Renal pelvis (tissue), 12 donors: ENCODE measurements around the gene HAUS7. TPM values are rescaled to one million over a fixed set of nuclear protein-coding genes. Genes with fewer than 3 reads are reported as not detected.
A peak's percentile ranks its signal among the peaks of the same experiment; 100 is the strongest.

Source experiments
- DNase-seq: peaks from one replicate; pipeline ENCODE4 v3.0.0-alpha.2; 2013
- long read RNA-seq, 16 experiments: transcript quantifications; one replicate each; lab custom pipeline, GENCODE V29; 2026
- polyA plus RNA-seq, 3 donors: library from polyadenylated mRNA; unstranded; fragments of 120-200 nt; gene quantifications; one replicate each; pipeline ENCODE4 v1.2.1, GENCODE V29; 2013; ENCODE audit not compliant: insufficient read length in 3 of 3

The HAUS7 gene
- polyA plus RNA-seq = 10 to 100 TPM; 28.2 to 35.2 (median 32.1) TPM
- long read RNA-seq, donor 1, transcript HAUS7-202 (10 exons, 1,363 nt) = major isoform, 10 of 69 reads
- long read RNA-seq, donor 1, partial matches to known transcripts = 59 of 69 reads
- long read RNA-seq, donor 1, other reads (novel, unspliced or antisense) = 0 of 69 reads
- long read RNA-seq, donor 2, transcript HAUS7-202 (10 exons, 1,363 nt) = major isoform, 19 of 160 reads
- long read RNA-seq, donor 2, partial matches to known transcripts = 140 of 160 reads
- long read RNA-seq, donor 2, other reads (novel, unspliced or antisense) = 0 of 160 reads
- long read RNA-seq, donor 3, transcript HAUS7-202 (10 exons, 1,363 nt) = major isoform, 7 of 7 reads
- long read RNA-seq, donor 3, partial matches to known transcripts = 0 of 7 reads
- long read RNA-seq, donor 3, other reads (novel, unspliced or antisense) = 0 of 7 reads
- long read RNA-seq, donor 4, transcript HAUS7-202 (10 exons, 1,363 nt) = major isoform, 9 of 29 reads
- long read RNA-seq, donor 4, partial matches to known transcripts = 20 of 29 reads
- long read RNA-seq, donor 4, other reads (novel, unspliced or antisense) = 0 of 29 reads
- long read RNA-seq, donor 5, partial matches to known transcripts = 0 of 3 reads
- long read RNA-seq, donor 5, other reads (novel, unspliced or antisense) = 0 of 3 reads
- long read RNA-seq, donor 6, partial matches to known transcripts = 118 of 166 reads
- long read RNA-seq, donor 6, other reads (novel, unspliced or antisense) = 44 of 166 reads
- long read RNA-seq, donor 7, transcript HAUS7-202 (10 exons, 1,363 nt) = major isoform, 8 of 329 reads
- long read RNA-seq, donor 7, partial matches to known transcripts = 262 of 329 reads
- long read RNA-seq, donor 7, other reads (novel, unspliced or antisense) = 58 of 329 reads
- long read RNA-seq, donor 8, partial matches to known transcripts = 0 of 3 reads
- long read RNA-seq, donor 8, other reads (novel, unspliced or antisense) = 0 of 3 reads
- long read RNA-seq, donor 9, transcript HAUS7-202 (10 exons, 1,363 nt) = major isoform, 10 of 227 reads
- long read RNA-seq, donor 9, partial matches to known transcripts = 144 of 227 reads
- long read RNA-seq, donor 9, other reads (novel, unspliced or antisense) = 72 of 227 reads
- long read RNA-seq, donor 10, transcript HAUS7-202 (10 exons, 1,363 nt) = major isoform, 5 of 302 reads
- long read RNA-seq, donor 10, partial matches to known transcripts = 258 of 302 reads
- long read RNA-seq, donor 10, other reads (novel, unspliced or antisense) = 38 of 302 reads
- long read RNA-seq, donor 11, partial matches to known transcripts = 83 of 143 reads
- long read RNA-seq, donor 11, other reads (novel, unspliced or antisense) = 56 of 143 reads
- long read RNA-seq, donor 12, transcript HAUS7-202 (10 exons, 1,363 nt) = major isoform, 8 of 253 reads
- long read RNA-seq, donor 12, partial matches to known transcripts = 245 of 253 reads
- long read RNA-seq, donor 12, other reads (novel, unspliced or antisense) = 0 of 253 reads
- long read RNA-seq, donor 13, partial matches to known transcripts = 30 of 50 reads
- long read RNA-seq, donor 13, other reads (novel, unspliced or antisense) = 20 of 50 reads
- long read RNA-seq, donor 14, transcript HAUS7-202 (10 exons, 1,363 nt) = major isoform, 10 of 340 reads
- long read RNA-seq, donor 14, partial matches to known transcripts = 224 of 340 reads
- long read RNA-seq, donor 14, other reads (novel, unspliced or antisense) = 104 of 340 reads
- long read RNA-seq, donor 15, transcript HAUS7-202 (10 exons, 1,363 nt) = major isoform, 16 of 204 reads
- long read RNA-seq, donor 15, partial matches to known transcripts = 188 of 204 reads
- long read RNA-seq, donor 15, other reads (novel, unspliced or antisense) = 0 of 204 reads
- long read RNA-seq, donor 16, transcript HAUS7-202 (10 exons, 1,363 nt) = major isoform, 8 of 154 reads
- long read RNA-seq, donor 16, partial matches to known transcripts = 109 of 154 reads
- long read RNA-seq, donor 16, other reads (novel, unspliced or antisense) = 37 of 154 reads

DNA sequence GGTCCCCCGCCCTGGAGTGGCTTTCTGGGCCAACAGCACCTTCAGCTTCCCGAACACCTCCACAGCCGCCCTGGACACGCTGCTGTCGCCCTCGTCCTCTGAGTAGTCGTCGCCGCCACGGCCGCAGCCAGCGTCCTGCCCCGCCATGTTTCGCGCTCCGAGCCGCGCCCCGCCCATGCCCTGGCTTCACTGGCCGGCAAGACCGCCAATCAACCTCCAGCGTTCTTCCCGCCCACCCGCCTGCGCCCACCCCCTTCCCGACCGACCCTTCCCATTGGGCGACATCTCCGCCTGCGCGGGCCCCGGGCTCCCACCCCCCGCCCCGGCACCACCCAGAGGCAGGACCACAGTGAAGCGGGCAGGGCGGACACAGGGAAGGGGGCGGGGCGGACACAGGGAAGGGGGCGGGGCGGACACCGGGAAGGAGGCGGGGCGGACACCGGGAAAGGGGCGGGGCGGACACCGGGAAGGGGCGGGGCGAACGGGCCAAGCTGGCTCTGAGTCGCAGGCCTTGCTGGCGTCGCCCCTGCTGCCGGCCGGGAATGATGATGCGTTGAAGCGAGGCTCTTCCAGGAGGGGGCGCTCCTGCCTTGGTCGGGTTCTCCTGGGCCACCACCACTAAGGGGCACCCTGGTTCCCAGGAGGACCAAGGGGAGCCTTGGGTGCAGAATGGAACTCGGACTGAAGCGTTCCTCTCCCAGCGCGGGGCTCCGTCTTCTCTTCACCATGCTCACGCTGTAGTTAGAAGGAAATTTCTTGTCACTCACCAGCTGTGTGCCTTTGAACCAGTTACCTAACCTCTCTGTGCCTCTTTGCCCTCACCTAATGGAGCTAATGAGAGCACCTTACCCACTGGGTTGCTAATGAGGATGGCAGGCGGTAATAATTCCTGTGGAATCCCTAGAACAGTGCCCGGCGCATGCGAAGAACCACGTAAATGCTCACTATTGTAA, at the start of gene HAUS7:
Gene HAUS7 (minus strand): TSS at position 166 of the 953 bp plus-strand sequence. CDS start 19 bp downstream, at position 147.
- peak; percentile 87 for DNase-seq

DNA sequence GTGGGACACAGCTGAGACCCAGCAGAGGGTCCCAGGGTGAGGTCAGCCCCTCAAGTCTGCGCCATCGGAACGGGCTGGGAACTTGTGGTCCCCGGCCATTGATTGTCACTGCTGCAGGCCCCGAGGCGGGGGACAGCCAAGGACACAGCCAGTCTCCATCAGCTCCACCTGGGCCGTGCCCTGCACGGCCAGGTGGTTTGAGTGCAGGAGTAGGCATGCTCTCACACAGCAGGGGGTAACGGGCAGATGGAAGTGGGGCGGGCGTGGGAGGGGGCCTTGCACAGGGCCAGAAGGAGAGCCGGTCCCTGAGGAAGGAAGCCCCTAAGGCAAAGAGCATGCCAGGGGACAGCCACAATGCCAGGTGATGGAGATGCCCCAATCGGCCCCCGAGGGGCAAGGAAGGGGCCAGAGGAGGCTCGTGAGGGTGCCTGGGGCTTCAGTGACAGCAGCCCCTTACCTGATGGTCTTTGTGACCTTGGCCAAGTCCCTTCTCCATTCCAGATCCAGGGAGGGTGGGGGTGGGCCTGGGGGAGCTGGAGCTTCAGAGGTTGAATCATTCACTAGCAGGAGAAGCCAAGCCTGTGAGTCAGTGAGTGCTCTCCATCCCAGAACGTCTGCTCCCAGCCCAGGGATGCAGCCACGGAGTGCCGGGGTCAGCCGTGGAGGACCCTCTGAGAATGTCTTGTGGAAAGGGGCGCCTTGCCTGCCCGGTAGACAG, 49.4 kb upstream of the HAUS7 start:
- DNase-seq = no peak

DNA sequence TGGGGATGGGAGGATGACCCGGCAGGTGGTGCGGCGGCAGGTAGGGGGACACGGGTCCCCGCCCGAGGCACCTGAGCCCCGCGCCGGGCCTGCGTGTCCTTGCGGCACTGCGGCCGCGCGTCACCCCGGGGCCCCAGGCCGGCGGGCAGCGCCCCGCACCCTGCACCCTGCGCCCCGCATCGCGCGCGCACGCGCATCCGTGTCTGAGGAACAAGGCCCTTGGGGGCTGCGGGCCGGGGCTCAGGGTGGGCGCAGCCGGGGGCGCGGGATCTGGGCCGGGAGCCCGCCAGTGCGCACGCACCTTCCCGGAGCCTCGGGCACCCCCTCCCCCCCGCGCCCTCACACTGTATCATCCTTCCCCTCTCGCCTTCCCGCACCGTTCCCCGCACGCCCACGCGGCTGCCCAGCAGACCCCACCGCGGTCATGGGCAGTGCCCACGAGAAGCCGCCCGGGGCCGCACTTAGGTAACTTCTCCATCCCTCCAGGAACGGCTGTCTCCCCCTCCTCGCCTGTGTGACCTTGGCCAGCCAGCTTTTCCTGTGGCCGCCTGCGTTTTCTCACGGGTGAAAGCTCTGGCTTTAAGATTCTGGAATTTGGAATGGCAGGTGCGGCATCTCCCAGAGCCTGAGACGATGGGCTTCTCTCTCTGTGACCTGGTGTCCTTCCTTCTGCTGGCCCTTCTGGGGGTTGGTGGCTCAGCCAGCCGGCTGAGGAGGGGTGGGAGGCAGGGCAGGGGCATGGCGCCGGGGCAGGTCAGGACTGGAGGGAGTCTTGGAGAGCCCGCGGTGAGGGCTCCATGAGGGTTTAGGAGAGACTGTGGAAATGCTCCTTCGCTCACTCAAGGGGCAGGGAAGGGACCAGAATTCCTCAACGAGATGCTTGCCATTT, 47.8 kb upstream of the HAUS7 start:
- no peak for DNase-seq

DNA sequence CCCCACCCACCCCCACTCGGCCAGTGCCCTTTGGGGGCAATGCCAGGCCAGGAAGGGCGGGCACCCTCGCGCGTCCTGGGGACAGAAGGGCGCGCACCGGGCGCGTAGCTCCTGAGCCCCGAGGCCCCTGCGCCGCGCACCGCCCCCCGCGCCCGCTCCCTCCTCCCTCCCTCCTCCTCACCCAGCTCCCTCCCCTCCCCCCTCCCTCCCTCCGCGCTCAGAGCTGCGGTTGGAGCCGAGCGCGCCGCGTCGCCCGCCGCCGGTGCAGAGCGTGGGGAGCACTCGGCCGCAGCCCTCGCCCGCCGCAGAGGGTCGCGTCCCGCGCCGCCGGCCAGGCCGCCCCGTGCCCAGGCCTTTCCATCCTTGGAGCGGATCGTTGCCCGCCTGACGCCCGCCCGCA, 47.0 kb upstream of the HAUS7 start, which contains the start of gene ATP2B3:
Gene ATP2B3 (plus strand): TSS at position 220 of the 400 bp plus-strand sequence. CDS start 18,606 bp downstream, outside the sequence.
- DNase-seq = no peak

DNA sequence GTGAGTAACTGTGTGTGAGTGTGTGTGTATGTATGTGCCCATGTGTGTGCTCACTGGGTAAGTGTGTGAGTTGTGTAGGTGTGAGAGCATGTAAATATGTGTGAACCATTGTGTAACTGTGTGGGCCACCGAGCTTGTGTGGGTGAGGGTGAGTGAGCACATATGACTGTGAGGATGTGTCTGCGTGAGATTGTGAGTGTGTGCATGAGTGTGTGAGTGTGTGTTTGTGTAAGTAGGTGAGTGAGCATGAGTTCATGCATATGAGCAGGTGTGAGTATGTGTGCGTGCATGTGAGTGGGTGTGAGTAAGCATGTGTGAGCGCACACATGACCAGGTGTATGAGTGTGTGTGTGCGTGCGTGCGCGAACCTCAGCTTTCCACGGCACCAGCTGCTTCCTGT, 45.7 kb upstream of the HAUS7 start:
- DNase-seq = no peak

DNA sequence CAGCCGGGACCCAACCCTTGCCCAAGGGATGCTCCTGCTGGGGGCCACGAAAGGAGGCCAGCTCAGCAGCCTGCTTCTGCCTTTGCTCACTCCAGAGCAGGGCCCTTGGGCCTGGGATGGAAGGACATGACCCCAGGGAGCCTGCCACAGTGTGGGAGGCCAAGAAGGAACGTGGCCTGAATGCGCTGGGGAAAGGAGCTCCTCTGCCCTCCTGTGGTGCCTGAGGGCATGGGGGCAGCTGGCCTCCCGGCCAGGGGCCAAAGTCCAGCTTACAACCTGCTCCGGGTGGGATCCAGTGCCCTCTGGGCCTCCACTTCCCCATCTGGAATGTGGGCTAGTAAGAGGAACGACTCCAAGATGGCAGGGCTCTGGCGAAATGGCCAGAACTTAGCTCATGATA, 45.1 kb upstream of the HAUS7 start:
- DNase-seq = no peak

DNA sequence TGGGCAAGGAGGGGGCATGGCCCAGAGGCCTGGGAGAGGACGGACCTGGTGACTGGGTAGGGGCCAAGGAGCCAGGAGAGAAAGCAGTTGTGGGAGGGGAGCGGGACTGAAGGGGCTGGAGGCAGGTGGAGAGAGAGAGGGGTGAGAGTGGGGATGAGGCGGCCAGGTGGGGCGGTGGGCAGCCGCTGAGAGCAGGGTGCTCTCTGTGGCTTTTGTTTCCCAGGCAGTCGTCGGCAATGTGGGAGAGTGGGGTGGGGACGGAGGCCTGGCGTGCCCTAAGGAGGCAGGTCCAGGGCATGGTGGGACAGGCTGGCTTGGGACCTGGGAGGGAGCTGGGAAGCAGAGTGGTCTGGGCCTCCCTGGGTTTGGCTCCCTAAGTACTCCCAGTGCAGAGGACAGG, 43.9 kb upstream of the HAUS7 start:
- DNase-seq = no peak

DNA sequence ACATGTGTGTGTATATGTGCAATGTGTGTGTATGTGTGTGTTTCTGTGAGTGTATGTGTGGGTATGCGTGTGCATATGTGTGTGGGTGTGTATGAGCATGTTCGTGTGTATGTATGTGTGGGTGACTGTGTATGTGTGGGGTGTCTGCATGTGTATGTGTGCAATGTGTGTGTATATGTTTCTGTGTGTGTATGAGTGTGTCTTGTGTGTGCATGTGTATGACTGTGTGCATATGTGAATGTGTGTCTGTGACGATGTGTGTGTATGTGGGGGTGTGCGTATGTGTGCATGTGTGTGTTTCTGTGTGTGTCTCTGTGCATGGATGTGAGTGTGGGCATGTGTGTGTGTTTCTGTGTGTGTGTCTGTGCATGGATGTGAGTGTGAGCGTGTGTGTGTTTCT, 42.9 kb upstream of the HAUS7 start:
- no peak for DNase-seq

DNA sequence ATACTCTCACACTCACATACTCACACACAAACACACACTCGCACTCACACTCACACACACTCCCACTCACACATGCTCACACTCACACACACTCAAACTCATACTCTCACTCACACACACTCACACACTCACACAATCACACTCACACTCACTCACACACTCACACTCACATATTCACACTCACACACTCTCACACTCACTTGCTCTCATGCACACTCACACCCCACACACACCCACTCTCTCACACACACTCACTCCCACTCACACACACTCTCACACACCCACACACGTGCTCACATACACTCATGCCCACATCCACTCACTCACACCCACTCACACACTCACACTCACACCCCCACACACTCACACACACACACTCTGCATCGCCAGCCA, 42.1 kb upstream of the HAUS7 start:
- DNase-seq = no peak

DNA sequence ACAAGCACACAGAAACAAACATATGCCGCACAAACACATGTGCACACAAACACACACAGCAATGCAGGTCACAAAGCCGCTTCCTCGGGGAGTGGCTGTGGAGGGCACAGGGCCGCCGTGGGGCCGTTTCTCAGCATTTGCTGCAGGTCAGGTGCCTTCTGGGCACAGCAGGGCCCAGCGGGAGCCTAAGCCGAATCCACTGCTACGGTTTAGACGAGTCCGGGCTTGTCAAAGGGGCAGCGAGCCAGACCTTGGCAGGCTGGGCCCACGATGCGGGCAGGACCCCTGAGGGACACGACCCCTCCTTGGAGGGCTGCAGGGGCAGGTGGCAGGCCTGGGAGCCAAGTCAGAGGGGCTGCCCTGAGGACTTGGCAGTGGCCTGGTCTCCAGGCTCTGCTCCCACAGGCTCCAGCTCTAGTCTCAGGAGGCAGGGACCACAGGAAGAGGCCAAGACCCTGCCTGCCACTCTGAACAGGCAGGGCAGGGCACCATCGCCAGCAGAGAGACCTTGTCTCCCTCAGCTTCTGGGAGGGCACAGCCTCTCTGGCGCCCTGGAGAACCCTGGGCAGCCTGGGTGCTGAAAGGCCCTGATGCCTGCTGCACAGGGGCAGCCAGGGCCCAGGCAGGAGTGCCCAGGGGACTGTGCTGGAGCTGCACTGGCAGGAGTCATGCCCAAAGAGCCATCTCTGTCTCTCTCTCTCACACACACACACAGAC, 41.6 kb upstream of the HAUS7 start:
- no peak for DNase-seq

DNA sequence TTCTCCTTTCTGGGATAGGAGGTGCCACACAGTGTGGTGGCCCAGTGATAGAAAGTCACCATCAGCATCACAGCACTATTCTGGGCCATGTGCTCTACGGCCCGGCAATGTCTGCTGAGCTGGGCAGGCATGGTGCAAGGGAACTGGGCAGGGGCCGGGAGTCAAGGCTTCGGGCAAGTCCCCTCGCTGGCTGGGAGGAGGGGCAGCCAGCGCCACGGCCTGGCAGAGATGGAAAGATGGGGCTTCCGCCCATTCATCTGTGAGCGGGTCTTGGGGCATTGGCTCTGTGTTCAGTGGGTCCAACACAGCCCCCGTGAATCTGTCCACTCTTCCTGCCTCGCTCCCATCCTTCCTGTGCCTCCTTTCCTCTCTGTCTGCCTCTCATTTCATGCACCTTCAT, 40.0 kb upstream of the HAUS7 start:
- DNase-seq = no peak

DNA sequence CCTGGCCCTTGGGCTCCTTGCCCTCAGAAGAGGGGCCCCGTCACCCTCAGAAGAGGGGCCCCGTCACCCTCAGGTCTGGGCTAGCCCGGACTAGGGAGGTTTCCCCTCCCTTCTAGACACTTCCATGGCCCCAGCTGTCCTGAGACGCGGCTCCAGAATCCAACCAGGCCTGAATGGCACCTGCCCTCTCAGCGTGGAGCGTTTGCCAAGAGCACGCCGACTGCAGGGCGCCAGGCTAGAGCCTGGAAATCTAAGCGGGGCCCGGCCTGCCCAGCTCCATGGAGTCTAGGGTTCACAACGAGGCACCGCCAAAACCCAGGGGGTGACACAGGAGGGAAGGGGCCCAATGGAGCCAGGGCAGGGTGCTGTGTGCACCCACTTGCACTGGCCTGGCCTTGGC, 39.2 kb upstream of the HAUS7 start:
- DNase-seq = no peak

DNA sequence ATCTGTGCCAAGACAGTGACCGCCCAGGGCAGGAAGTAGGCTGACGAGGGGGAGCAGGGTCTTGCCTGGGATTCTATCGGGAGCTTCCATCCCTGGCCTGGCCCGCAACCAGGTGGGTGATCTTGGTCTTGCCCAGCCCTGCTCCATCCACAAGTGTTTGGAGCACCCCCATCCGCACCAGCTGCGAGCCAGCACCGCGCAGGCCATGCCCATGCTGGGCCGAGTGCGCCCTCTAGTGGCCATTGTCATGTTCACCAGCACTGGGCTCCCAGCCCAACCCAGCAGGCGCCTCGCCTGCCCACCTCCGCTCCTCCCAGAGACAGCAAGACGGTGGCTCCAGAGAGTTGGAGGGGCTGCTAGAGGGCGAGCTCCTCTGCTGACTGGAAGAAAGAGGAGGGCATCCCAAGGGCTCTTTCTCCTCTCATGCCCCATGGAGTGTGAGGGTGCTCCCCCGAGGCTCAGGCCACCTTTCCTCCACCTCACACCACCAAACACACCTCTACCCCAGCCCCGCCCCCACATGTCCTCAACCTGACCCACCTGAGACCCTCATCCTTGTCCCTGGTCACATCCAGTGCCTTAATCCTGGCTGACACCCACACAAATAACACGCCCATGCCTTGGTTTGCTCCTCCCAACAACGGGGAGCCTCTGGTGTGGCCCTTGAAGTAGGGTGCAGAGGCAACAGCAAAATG, 37.3 kb upstream of the HAUS7 start:
- DNase-seq = peak; percentile 58

DNA sequence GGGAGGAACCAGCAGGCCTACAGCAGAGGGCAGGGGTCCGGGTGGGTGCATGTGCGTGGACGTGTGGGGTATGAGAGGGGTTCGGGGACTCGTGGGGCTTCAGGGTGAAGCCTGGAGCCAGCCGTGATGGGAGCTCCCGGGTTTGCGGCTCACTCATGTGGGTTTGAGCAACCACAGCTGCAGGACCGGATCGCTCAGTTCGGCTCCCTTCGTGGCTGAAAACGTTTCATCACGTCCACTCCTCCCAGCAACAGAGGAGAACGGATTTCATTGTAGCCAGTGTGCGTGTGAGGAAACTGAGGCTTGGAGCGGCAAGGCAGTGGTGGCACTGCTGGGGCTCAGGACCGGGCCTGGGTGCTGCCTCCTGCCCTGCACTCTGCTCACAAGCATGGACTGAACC, 35.0 kb upstream of the HAUS7 start:
- no peak for DNase-seq

DNA sequence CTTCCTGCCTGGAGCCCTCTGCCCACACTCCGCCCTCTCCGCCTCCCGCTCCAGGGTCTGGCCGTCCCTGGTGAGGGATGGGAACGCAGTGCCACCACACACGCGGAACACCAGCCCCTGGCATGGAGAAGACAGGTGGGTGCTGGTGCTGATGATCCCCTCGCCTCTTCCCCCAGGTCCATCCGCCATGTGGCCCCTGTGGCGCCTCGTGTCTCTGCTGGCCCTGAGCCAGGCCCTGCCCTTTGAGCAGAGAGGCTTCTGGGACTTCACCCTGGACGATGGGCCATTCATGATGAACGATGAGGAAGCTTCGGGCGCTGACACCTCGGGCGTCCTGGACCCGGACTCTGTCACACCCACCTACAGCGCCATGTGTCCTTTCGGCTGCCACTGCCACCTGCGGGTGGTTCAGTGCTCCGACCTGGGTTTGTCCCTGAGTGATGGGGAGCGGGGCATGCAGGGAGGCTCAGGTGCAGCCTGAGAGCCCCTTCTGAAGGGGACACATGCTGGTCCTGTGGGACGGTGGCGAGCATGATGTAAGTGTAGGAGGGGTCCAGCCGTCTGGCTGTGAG, 34.2 kb upstream of the HAUS7 start:
- no peak for DNase-seq

DNA sequence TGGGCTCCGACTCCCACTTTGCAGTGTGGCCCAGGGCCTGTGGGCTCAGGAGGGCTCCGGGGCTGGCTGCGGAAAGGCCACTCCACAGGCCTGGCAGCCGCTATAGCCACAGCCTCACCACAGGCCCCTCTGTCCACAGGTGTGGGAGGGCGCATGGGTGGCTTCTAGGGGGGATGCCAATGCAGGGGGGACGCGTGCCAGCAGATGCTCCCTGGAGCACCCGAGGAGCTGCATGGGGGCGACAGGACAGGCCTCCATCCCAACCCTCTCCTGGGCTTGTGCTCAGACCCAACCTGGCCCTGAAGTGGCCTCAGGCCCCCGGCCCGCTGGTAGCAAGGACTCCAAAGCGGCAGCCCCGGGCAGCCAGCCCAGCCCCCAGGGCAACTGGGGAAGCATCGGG, 32.4 kb upstream of the HAUS7 start:
- no peak for DNase-seq
